ENCODE data around the gene YLPM1. TPM values are rescaled to one million over a fixed set of nuclear protein-coding genes. Genes with fewer than 3 reads are reported as not detected.

YLPM1 gene
- total RNA-seq, 2 donors from 2014 or later = 48.2 to 61.6 TPM

DNA sequence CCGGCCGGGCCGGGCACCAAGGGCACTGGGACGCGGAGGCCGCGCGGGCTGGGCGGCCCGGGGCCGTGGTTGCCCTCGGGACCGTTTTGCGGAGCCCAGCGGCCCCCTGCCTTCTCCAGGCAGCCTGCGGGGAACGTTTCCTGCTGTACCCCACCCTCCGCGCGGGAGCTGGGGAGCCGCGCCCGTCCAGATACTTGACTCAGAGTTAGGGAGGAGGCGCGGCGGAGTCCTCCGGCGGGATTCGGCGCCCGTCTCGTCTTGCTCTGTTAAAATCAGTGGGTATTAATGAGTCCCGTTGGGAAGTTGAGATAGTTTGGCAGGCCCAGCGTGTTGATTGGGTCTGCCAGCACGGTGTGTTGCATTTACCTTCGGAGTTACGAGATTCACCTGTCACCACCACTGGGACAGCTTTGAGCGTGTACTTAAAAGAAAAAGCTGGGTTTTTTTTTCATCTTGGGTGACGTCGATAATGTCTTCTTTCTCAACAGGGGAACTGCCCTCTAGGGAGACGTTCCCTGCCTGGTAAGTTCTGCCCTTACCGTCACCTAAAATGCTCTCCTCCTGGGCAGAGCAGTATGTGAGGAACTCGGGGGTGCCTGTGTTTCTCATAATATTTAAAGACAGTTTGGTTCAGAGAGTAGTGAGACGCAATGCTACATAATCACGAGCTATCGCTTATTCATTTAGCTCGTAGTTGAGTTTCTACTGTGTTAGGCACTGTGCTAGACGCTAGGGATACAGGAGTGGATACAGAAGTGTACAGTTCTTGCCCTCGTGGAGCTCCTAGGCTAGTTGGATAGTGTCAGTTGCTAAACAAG lies 119.2 kb downstream of the YLPM1 start:
- Histone ChIP-seq H3K4me3 (peak overlapping the region; percentile 90), H3K9me3 (no peaks in the 10 kb centered on the region), H3K36me3 (no peaks in the 10 kb centered on the region), H3K4me1 (ENCODE audit: control insufficient read depth in 1 of 2, low read depth in 2 of 2) (peaks cover 34 to 42% of the 10 kb centered on the region in 2 donors), H3K27me3 (replicated peaks; ENCODE audit: insufficient read depth) (no peaks in the 10 kb centered on the region), H3K27ac (peak overlapping the region; percentile 86 to 93)
- DNase-seq (ENCODE audit: low spot score) (peak; percentile 22), ATAC-seq (ENCODE audit: insufficient number of reproducible peaks, low FRiP score, low read depth) (no peak)
- TF ChIP-seq, protein P1, sequence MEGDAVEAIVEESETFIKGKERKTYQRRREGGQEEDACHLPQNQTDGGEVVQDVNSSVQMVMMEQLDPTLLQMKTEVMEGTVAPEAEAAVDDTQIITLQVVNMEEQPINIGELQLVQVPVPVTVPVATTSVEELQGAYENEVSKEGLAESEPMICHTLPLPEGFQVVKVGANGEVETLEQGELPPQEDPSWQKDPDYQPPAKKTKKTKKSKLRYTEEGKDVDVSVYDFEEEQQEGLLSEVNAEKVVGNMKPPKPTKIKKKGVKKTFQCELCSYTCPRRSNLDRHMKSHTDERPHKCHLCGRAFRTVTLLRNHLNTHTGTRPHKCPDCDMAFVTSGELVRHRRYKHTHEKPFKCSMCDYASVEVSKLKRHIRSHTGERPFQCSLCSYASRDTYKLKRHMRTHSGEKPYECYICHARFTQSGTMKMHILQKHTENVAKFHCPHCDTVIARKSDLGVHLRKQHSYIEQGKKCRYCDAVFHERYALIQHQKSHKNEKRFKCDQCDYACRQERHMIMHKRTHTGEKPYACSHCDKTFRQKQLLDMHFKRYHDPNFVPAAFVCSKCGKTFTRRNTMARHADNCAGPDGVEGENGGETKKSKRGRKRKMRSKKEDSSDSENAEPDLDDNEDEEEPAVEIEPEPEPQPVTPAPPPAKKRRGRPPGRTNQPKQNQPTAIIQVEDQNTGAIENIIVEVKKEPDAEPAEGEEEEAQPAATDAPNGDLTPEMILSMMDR (IDR thresholded peaks at IDR 0.05) = no peak

Other genes with a start within 250 kb of the YLPM1 start
- gene LTBP2, start 151.1 kb upstream of the YLPM1 start, total RNA-seq = 100 to 1,000 TPM; 674 to 973 TPM
- 10 to 100 TPM; 29.6 to 51.4 TPM for gene AREL1, start 50.2 kb upstream of the YLPM1 start, total RNA-seq
- 10 to 100 TPM; 31.8 to 32.5 TPM for gene FCF1, start 50.2 kb upstream of the YLPM1 start, total RNA-seq
- not detected for gene PROX2, start 112.8 kb downstream of the YLPM1 start, total RNA-seq
- 10 to 100 TPM; 68.6 to 91.6 TPM for gene DLST, start 118.6 kb downstream of the YLPM1 start, total RNA-seq
- 10 to 100 TPM in 1 of 2 donors, 1 to 10 TPM in 1; 9.4 to 17.6 TPM for gene RPS6KL1, start 159.9 kb downstream of the YLPM1 start, total RNA-seq
- gene PGF, start 192.3 kb downstream of the YLPM1 start, total RNA-seq = 10 to 100 TPM; 34.4 to 75.3 TPM
- 10 to 100 TPM; 32.7 to 39.8 TPM for gene EIF2B2, start 239.6 kb downstream of the YLPM1 start, total RNA-seq

All from thoracic aorta (tissue), 2 donors.